ENCODE measurements around the gene FHOD3.

FHOD3 gene

DNA sequence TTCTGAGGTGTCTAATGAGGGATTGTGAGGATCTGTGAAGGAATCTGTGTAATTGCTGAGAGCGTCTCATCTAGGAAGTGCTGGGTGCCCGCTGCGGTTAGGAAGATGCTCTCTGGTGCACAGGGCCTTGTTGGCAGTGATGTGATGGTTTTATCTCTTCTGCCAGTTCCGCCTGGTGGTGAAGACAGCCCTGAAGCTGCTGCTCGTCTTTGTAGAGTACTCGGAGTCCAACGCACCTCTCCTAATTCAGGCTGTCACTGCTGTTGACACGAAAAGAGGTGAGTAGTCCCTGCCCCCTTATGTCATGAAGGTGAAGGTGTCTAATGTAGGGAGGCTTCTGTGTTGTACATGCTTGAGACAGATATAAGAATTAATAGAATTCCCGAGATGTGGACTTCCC lies 297.1 kb downstream of the FHOD3 start:
- no peak for DNase-seq (ENCODE audit: low spot score)

DNA sequence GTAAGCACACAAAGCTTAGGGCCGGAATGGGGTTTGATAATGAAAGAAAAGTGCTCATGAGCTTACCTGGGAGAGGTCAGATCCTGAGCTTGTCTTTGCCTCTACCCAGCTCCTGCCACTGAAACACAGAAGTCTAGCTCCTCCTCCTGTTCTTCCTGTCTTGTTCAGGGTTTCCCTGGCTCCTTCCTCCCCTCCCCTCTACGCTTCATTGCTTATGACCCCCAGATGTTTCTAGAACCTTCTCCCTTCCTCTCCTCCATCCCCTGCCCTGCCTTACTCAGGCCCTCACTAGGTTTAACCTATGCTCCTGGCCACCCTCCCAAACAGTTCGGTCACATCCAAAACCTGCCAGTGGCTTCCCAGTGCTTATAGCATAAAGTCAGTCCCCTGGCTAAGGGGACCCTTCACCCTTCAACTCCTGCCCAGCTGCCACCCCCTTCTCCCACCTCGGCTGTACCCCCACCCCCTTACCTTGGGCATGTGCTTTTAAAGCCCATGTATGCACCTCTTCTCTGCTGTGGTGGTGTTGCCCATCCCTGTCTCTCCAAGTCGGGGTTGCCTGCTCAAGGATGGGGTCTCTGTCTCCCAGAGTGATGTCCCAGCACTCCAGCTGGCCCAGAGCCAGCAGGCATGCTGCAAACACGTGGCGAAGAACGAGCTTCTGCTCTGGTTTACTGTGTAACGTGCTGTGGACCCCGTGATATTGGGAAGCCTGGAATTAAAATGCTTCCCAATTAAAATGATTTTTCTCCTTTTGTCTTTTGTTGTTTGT lies 297.7 kb downstream of the FHOD3 start:
- no peak for DNase-seq (ENCODE audit: low spot score)

- no peak for DNase-seq (ENCODE audit: low spot score)
Measured at GRCh38 chr18:36595818-36596215, 298.3 kb downstream of the FHOD3 start.

- no peak for DNase-seq (ENCODE audit: low spot score)
Measured at GRCh38 chr18:36597636-36598035, 300.1 kb downstream of the FHOD3 start.

- DNase-seq (ENCODE audit: low spot score): no peak
Measured at GRCh38 chr18:36600548-36600947, 303.0 kb downstream of the FHOD3 start.

DNA sequence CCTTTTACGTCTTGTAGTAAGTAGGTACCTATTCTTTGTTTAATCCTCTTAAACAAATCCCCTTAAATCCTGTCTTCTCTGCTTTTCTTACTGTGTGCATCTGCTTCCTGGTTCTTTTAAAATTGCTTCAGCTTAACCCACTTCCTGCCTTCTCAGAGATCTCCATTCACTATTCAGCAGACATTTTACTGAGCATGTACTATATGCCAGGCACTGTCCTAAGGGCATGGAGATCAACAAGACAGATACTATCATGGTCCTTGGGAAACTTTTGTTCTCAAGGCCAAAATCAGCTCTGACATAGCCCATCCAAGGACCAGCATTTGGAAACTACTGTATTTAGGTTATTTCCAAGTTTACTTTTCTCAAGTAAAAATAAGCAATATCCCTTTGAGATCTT lies 303.8 kb downstream of the FHOD3 start:
- DNase-seq (ENCODE audit: low spot score): no peak

- DNase-seq (ENCODE audit: low spot score): no peak
Measured at GRCh38 chr18:36602071-36602470, 304.6 kb downstream of the FHOD3 start.

GRCh38 chr18:36602620-36603019 lies 305.1 kb downstream of the FHOD3 start:
- no peak for DNase-seq (ENCODE audit: low spot score)

GRCh38 chr18:36608107-36608506 lies 310.6 kb downstream of the FHOD3 start:
- no peak for DNase-seq (ENCODE audit: low spot score)

DNA sequence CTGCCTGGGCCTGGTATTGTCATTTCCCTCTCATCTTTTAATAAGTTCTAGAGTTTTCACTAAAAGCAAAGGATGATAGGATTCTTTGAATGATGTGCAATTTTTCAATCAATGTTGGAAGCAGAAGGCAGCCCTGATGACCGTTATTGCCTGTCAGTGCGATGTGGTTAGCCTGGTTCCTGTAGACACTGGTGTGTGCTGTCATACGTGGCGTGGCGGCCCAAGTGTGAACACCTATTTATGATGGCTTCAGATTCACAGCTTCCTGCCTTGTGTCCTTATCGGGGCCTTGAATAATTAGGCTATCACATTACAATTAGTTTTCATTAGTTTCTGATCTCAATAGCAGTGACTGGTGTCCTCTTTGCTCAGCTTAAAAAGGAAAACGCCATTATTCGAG lies 312.7 kb downstream of the FHOD3 start:
- no peak for DNase-seq (ENCODE audit: low spot score)

DNA sequence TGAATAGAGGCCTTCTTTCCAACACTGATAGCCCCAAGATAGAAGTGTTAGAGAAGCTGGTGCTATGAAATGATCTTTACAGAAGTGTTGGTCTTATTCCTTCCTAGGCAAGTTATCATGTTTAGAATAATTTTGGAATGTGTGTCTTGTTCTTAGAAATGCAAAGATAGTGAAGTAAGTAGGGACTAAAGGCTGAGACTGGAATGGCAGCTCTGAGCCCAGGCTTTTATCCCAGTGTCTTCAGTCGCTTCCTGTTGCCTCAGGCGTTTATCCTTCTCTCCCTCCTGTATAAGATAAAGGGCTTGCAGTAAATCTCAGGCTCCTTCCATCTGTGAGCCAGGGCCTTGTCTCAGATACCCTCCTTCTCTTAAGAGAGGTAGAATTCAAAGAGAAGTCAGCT lies 313.1 kb downstream of the FHOD3 start:
- no peak for DNase-seq (ENCODE audit: low spot score)

GRCh38 chr18:36613069-36613468 lies 315.6 kb downstream of the FHOD3 start:
- no peak for DNase-seq (ENCODE audit: low spot score)

GRCh38 chr18:36613810-36614209 lies 316.3 kb downstream of the FHOD3 start:
- no peak for DNase-seq (ENCODE audit: low spot score)

- no peak for DNase-seq (ENCODE audit: low spot score)
Measured at GRCh38 chr18:36620788-36621187, 323.3 kb downstream of the FHOD3 start.

- no peak for DNase-seq (ENCODE audit: low spot score)
Measured at GRCh38 chr18:36622610-36623009, 325.1 kb downstream of the FHOD3 start.

DNA sequence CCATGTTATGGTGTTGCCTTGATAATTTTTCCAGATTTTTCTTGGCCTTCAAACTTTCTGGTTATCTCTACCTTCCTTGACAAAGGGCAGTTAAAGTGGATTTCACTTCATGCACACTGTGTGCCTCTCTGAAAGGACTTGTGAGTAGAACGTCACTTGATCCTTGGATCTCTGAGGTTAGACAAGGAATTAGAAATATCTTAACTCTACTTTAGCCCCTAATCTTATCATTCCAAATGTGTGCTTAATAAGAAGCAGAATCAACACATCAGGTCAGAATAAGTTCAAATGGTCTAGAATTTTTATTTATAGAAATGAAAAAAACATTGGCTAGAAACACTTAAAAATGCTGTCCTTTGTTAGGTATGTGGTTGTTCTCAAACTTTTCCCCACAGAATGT lies 325.6 kb downstream of the FHOD3 start:
- DNase-seq (ENCODE audit: low spot score): no peak

GRCh38 chr18:36623681-36624190 lies 326.2 kb downstream of the FHOD3 start:
- DNase-seq (ENCODE audit: low spot score): no peak

GRCh38 chr18:36624451-36625167 lies 327.1 kb downstream of the FHOD3 start:
- no peak for DNase-seq (ENCODE audit: low spot score)

DNA sequence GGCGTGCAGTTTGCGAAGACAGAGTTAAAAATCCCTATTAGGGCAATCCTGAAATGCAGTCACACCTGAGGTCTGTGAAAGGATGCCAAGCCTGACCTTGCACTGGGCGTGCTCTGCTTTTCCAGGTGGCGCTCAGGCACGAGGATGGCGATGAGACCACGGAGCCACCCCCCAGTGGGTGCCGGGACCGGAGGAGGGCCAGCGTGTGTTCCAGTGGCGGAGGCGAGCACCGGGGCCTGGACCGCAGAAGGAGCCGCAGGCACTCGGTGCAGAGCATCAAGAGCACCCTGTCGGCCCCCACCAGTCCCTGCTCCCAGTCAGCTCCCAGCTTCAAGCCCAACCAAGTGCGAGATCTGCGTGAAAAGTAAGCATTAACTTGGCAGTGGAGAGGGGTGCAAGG lies 327.9 kb downstream of the FHOD3 start:
- DNase-seq (ENCODE audit: low spot score): no peak

GRCh38 chr18:36627637-36628036 lies 330.1 kb downstream of the FHOD3 start:
- no peak for DNase-seq (ENCODE audit: low spot score)

DNA sequence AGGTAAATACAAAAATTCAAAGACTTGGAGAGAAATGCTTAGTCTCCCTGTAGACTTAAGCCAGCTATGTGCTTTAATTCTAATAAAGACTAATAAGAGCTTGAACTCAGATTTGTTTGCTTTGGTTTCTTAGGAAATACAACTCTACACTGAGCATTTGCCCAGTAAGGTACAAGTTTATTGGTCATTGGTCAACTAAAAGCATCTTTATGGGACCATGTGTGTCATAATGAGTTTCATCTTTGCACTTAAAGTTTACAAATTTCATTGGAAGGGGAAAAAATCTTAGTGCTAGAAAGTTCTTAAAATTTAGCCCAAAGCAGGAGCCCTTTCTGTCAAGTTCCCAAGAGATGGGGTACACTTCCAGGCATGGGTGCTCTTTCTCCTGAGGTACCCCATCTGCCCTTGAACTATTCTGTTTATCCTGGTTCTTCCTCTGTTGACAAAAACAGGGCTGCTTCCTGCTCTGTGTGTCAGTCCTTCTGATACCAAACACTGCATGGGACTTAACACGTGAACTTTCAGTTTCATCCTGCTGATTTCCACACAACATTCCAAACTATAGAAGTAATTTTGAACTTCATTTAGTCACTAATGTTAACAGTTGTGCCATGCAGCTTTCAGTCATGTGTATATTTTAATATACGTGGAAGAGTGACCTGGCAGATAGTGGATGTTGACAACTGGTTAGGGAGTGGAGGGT lies 331.1 kb downstream of the FHOD3 start:
- no peak for DNase-seq (ENCODE audit: low spot score)

- DNase-seq (ENCODE audit: low spot score): no peak
Measured at GRCh38 chr18:36629138-36629530, 331.6 kb downstream of the FHOD3 start.

- DNase-seq (ENCODE audit: low spot score): no peak
Measured at GRCh38 chr18:36629836-36630235, 332.3 kb downstream of the FHOD3 start.

Measured in activated CD4-positive, alpha-beta T cell treated with anti-CD3 and anti-CD28 coated beads, Interleukin-2, Interleukin-4, amounts not matched to agents 100 ng/mL and 50 ng/mL, durations not matched to agents 16 hours and 8 hours (primary cell).